Measurements from ENCODE around the gene MNX1.
A peak's percentile ranks its signal among the peaks of the same experiment; 100 is the strongest.

The MNX1 gene
- total RNA-seq: 0 reads per million in 2 experiments

- peak; percentile 19 for DNase-seq (ENCODE audit: low read depth)
Measured at GRCh38 chr7:157010588-157011332, at the start of gene MNX1. Gene MNX1, minus strand, starts transcription at chr7:157010663. Its CDS starts 313 bp downstream, at chr7:157010350.

GRCh38 chr7:157059534-157059933 is 49.1 kb upstream of the MNX1 start:
- no peak for DNase-seq (ENCODE audit: low read depth)

- DNase-seq (ENCODE audit: low read depth): no peak
Measured at GRCh38 chr7:157058701-157059100, 48.2 kb upstream of the MNX1 start.

- no peak for DNase-seq (ENCODE audit: low read depth)
Measured at GRCh38 chr7:157058068-157058467, 47.6 kb upstream of the MNX1 start.

- DNase-seq (ENCODE audit: low read depth): no peak
Measured at GRCh38 chr7:157056957-157057902, 46.8 kb upstream of the MNX1 start.

- no peak for DNase-seq (ENCODE audit: low read depth)
Measured at GRCh38 chr7:157056246-157056645, 45.8 kb upstream of the MNX1 start.

GRCh38 chr7:157054927-157055326 is 44.5 kb upstream of the MNX1 start:
- DNase-seq (ENCODE audit: low read depth): no peak

- DNase-seq (ENCODE audit: low read depth): no peak
Measured at GRCh38 chr7:157053118-157053517, 42.7 kb upstream of the MNX1 start.

- no peak for DNase-seq (ENCODE audit: low read depth)
Measured at GRCh38 chr7:157047148-157047547, 36.7 kb upstream of the MNX1 start.

- DNase-seq (ENCODE audit: low read depth): no peak
Measured at GRCh38 chr7:157046681-157047080, 36.2 kb upstream of the MNX1 start.

- no peak for DNase-seq (ENCODE audit: low read depth)
Measured at GRCh38 chr7:157044943-157045660, 34.6 kb upstream of the MNX1 start.

- DNase-seq (ENCODE audit: low read depth): no peak
Measured at GRCh38 chr7:157044147-157044687, 33.8 kb upstream of the MNX1 start.

- no peak for DNase-seq (ENCODE audit: low read depth)
Measured at GRCh38 chr7:157043745-157044144, 33.3 kb upstream of the MNX1 start.

- DNase-seq (ENCODE audit: low read depth): no peak
Measured at GRCh38 chr7:157041514-157042277, 31.2 kb upstream of the MNX1 start.

GRCh38 chr7:157041004-157041403 is 30.5 kb upstream of the MNX1 start:
- DNase-seq (ENCODE audit: low read depth): no peak

GRCh38 chr7:157037635-157038034 is 27.2 kb upstream of the MNX1 start:
- DNase-seq (ENCODE audit: low read depth): no peak

GRCh38 chr7:157037028-157037427 is 26.6 kb upstream of the MNX1 start:
- DNase-seq (ENCODE audit: low read depth): no peak

GRCh38 chr7:157035979-157036378 is 25.5 kb upstream of the MNX1 start:
- DNase-seq (ENCODE audit: low read depth): no peak

GRCh38 chr7:157035302-157035701 is 24.8 kb upstream of the MNX1 start:
- no peak for DNase-seq (ENCODE audit: low read depth)

- DNase-seq (ENCODE audit: low read depth): no peak
Measured at GRCh38 chr7:157033483-157034473, 23.3 kb upstream of the MNX1 start.

Data from T follicular helper cell (primary cell).